ENCODE results near the gene PICALM.

- TF ChIP-seq, protein P1, sequence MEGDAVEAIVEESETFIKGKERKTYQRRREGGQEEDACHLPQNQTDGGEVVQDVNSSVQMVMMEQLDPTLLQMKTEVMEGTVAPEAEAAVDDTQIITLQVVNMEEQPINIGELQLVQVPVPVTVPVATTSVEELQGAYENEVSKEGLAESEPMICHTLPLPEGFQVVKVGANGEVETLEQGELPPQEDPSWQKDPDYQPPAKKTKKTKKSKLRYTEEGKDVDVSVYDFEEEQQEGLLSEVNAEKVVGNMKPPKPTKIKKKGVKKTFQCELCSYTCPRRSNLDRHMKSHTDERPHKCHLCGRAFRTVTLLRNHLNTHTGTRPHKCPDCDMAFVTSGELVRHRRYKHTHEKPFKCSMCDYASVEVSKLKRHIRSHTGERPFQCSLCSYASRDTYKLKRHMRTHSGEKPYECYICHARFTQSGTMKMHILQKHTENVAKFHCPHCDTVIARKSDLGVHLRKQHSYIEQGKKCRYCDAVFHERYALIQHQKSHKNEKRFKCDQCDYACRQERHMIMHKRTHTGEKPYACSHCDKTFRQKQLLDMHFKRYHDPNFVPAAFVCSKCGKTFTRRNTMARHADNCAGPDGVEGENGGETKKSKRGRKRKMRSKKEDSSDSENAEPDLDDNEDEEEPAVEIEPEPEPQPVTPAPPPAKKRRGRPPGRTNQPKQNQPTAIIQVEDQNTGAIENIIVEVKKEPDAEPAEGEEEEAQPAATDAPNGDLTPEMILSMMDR (IDR thresholded peaks at IDR 0.05; ENCODE audit: low read depth, low read length): no peak
- no peak for TF ChIP-seq MYC (IDR thresholded peaks at IDR 0.05; ENCODE audit: low read depth, low read length)
- no peak for TF ChIP-seq MAX (IDR thresholded peaks at IDR 0.05; ENCODE audit: low read depth, low read length)
- TF ChIP-seq POLR2A (IDR thresholded peaks at IDR 0.05; ENCODE audit: extremely low read depth, insufficient read length): no peak
Measured at GRCh38 chr11:86058360-86058759, 10.5 kb downstream of the PICALM start.

All from NB4 (cell line).